ENCODE measurements around the gene WDR47. TPM values are rescaled to one million over a fixed set of nuclear protein-coding genes. Genes with fewer than 3 reads are reported as not detected.
"Not testable (repeated sequence)": the region's sequence is repeated elsewhere in the genome, so short reads cannot be mapped to it uniquely, and the experiment has no call there.

Gene WDR47
- total RNA-seq, 1 donor from 2014 or later, result 17.3 TPM

DNA sequence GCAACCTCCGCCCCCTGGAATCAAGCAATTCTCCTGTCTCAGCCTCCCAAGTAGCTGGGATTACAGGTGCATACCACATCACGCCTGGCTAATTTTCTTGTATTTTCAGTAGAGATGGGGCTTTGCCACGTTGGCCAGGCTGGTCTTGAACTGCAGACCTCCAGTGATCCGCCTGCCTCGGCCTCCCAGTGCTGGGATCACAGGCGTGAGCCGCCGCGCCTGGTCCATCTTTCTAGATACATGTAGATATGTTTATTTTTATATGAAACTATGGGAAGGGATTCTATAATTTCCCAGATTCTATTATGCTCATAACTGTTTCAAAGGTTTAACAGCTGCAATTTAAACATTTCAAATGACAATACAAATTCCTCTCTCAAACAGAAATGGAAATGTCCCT lies 105.7 kb downstream of the WDR47 start:
- TF ChIP-seq, protein P1, sequence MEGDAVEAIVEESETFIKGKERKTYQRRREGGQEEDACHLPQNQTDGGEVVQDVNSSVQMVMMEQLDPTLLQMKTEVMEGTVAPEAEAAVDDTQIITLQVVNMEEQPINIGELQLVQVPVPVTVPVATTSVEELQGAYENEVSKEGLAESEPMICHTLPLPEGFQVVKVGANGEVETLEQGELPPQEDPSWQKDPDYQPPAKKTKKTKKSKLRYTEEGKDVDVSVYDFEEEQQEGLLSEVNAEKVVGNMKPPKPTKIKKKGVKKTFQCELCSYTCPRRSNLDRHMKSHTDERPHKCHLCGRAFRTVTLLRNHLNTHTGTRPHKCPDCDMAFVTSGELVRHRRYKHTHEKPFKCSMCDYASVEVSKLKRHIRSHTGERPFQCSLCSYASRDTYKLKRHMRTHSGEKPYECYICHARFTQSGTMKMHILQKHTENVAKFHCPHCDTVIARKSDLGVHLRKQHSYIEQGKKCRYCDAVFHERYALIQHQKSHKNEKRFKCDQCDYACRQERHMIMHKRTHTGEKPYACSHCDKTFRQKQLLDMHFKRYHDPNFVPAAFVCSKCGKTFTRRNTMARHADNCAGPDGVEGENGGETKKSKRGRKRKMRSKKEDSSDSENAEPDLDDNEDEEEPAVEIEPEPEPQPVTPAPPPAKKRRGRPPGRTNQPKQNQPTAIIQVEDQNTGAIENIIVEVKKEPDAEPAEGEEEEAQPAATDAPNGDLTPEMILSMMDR (IDR thresholded peaks at IDR 0.05), result no peak
- TF ChIP-seq EZH2 (IDR thresholded peaks at IDR 0.05) (no peak), EZH2phosphoT487 (IDR thresholded peaks at IDR 0.05) (no peak)
- Mint-ChIP-seq H3K9me3 (no peaks in the 10 kb centered on the region), H3K27ac (no peak overlapping the region), H3K4me1 (no peaks in the 10 kb centered on the region), H3K4me3 (no peak overlapping the region), H3K36me3 (peaks cover 17% of the 10 kb centered on the region), H3K27me3 (ENCODE audit: insufficient read depth, low read depth) (peaks cover 2% of the 10 kb centered on the region)
- Histone ChIP-seq H3K4me1 (no peaks in the 10 kb centered on the region), H3K27me3 (no peaks in the 10 kb centered on the region), H2AFZ (replicated peaks) (no peak overlapping the region), H3K9ac (no peak overlapping the region), H3K4me3 (no peak overlapping the region), H3K27ac (no peak overlapping the region), H3F3A (ENCODE audit: low read depth) (no peaks in the 10 kb centered on the region), H3K4me2 (no peak overlapping the region), H4K20me1 (ENCODE audit: low read depth) (no peaks in the 10 kb centered on the region), H3K9me3 (ENCODE audit: low read depth) (no peaks in the 10 kb centered on the region), H3K79me2 (ENCODE audit: low read depth) (no peaks in the 10 kb centered on the region), H3K36me3 (peaks cover 8% of the 10 kb centered on the region)
- DNase-seq (ENCODE audit: low spot score), result no peak

DNA sequence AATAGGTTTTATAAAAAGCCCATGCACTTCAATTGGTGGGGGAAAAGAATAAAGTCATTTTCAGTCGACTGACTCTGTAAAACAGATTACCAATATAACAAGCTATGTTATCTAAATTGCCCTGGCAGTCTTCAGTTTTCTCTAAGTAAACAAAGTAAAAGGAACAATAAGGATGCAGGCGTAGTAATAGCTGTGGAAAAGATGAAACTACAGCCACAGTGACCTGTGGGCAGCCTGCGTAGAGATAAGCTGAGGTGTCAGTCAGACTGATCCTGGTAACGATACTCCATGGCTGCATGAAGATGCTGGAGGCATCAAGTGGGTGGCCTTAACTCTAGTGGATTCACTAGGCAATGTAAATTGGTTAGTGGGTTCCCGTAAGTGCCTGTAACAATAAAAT lies 108.0 kb downstream of the WDR47 start:
- Histone ChIP-seq H3K4me1 (no peaks in the 10 kb centered on the region), H3K4me2 (no peak overlapping the region), H3F3A (ENCODE audit: low read depth) (no peaks in the 10 kb centered on the region), H3K27ac (no peak overlapping the region), H2AFZ (replicated peaks) (no peak overlapping the region), H3K9ac (no peak overlapping the region), H3K79me2 (ENCODE audit: low read depth) (no peaks in the 10 kb centered on the region), H3K36me3 (peaks cover 8% of the 10 kb centered on the region), H3K27me3 (no peaks in the 10 kb centered on the region), H4K20me1 (ENCODE audit: low read depth) (no peaks in the 10 kb centered on the region), H3K4me3 (no peak overlapping the region), H3K9me3 (ENCODE audit: low read depth) (no peaks in the 10 kb centered on the region)
- TF ChIP-seq EZH2phosphoT487 (IDR thresholded peaks at IDR 0.05), result no peak
- no peak for TF ChIP-seq EZH2 (IDR thresholded peaks at IDR 0.05)
- TF ChIP-seq, protein P1 (IDR thresholded peaks at IDR 0.05), result no peak
- no peak overlapping the region for H3K4me3 Mint-ChIP-seq
- no peak for DNase-seq (ENCODE audit: low spot score)
- no peaks in the 10 kb centered on the region for H3K4me1 Mint-ChIP-seq
- H3K36me3 Mint-ChIP-seq, result peaks cover 20% of the 10 kb centered on the region
- no peak overlapping the region for H3K27ac Mint-ChIP-seq
- no peaks in the 10 kb centered on the region for H3K9me3 Mint-ChIP-seq
- H3K27me3 Mint-ChIP-seq (ENCODE audit: insufficient read depth, low read depth), result peaks cover 2% of the 10 kb centered on the region

DNA sequence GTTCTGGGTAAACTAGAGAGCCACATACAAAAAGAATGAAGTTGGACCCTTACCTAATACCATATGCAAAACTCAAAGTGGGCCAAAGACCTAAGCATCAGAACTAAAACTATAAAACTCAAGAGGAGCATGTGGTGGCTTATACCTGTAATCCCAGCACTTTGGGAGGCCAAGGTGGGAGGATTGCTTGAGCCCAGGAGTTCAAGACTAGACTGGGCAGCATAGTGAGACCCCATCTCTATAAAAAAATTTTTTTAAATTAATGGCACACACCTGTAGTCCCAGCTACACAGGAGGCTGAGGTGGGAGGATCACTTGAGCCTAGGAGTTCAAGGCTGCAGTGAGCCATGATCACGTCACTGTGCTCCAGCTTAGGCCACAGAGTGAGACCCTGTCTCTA lies 114.3 kb downstream of the WDR47 start:
- H3K27me3 ChIP-seq; H3K9me3 ChIP-seq (ENCODE audit: low read depth); H3K9ac ChIP-seq; H3K4me3 ChIP-seq; H3F3A ChIP-seq (ENCODE audit: low read depth); H3K4me1 ChIP-seq; H3K27ac ChIP-seq; H3K27ac Mint-ChIP-seq; H3K79me2 ChIP-seq (ENCODE audit: low read depth); H3K4me1 Mint-ChIP-seq; H4K20me1 ChIP-seq (ENCODE audit: low read depth); H2AFZ ChIP-seq (replicated peaks); H3K36me3 ChIP-seq; H3K4me3 Mint-ChIP-seq; H3K27me3 Mint-ChIP-seq (ENCODE audit: insufficient read depth, low read depth); DNase-seq (ENCODE audit: low spot score); H3K9me3 Mint-ChIP-seq; H3K4me2 ChIP-seq: not testable (repeated sequence)
- peaks cover 18% of the 10 kb centered on the region for H3K36me3 Mint-ChIP-seq

DNA sequence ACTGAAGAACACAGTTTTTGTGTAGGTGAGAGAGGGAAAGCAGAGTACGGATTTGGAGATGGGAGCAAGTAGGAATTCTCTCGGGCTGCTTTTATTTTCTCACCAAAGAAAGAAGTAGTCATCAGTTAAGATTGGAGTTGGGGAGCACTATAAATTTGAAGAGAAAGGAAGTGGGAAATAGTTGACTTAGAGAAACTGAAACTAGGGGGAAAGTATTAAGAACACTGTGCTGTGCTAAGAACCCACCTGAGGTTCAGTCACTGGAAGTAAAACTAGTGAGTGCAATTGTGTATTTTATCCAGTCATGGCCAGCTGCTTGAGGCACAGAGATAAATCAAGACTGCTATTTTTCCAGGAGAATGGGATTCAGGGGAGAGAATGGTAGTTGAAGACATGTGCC lies 116.0 kb downstream of the WDR47 start:
- no peak overlapping the region for H3K4me2 ChIP-seq
- H3K9ac ChIP-seq, result no peak overlapping the region
- Mint-ChIP-seq H3K9me3 (no peaks in the 10 kb centered on the region), H3K36me3 (peaks cover 17% of the 10 kb centered on the region), H3K27me3 (ENCODE audit: insufficient read depth, low read depth) (no peaks in the 10 kb centered on the region), H3K27ac (no peak overlapping the region), H3K4me3 (no peak overlapping the region), H3K4me1 (no peaks in the 10 kb centered on the region)
- H3K79me2 ChIP-seq (ENCODE audit: low read depth), result no peaks in the 10 kb centered on the region
- H3K36me3 ChIP-seq, result peaks cover 7% of the 10 kb centered on the region
- no peak overlapping the region for H2AFZ ChIP-seq (replicated peaks)
- no peak overlapping the region for H3K27ac ChIP-seq
- no peak overlapping the region for H3K4me3 ChIP-seq
- H4K20me1 ChIP-seq (ENCODE audit: low read depth), result no peaks in the 10 kb centered on the region
- H3F3A ChIP-seq (ENCODE audit: low read depth), result no peaks in the 10 kb centered on the region
- no peaks in the 10 kb centered on the region for H3K4me1 ChIP-seq
- no peaks in the 10 kb centered on the region for H3K9me3 ChIP-seq (ENCODE audit: low read depth)
- DNase-seq (ENCODE audit: low spot score), result no peak
- TF ChIP-seq, protein P1 (IDR thresholded peaks at IDR 0.05), result no peak
- TF ChIP-seq EZH2 (IDR thresholded peaks at IDR 0.05) (no peak), EZH2phosphoT487 (IDR thresholded peaks at IDR 0.05) (no peak)
- H3K27me3 ChIP-seq, result no peaks in the 10 kb centered on the region

Small RNA genes within 50 kb of the gene (small RNA-seq; reads per million reads assigned to genes)
- gene BX679664.1, result not detected
- not detected for gene BX679664.2

Other genes starting within 250 kb of the WDR47 start
- gene AKNAD1, start 185.0 kb downstream of the WDR47 start, total RNA-seq (ENCODE audit: low replicate concordance), result not detected in 2 replicates
- 25.7 and 35.4 TPM in 2 replicates for gene GPSM2, start 165.1 kb downstream of the WDR47 start, total RNA-seq (ENCODE audit: low replicate concordance)
- 19.8 and 23.3 TPM in 2 replicates for gene CLCC1, start 78.6 kb downstream of the WDR47 start, total RNA-seq (ENCODE audit: low replicate concordance)
- 26.9 and 48.4 TPM in 2 replicates for gene TAF13, start 33.9 kb upstream of the WDR47 start, total RNA-seq (ENCODE audit: low replicate concordance)
- 18.5 and 22.1 TPM in 2 replicates for gene TMEM167B, start 48.7 kb upstream of the WDR47 start, total RNA-seq (ENCODE audit: low replicate concordance)
- 1.5 and 2.0 TPM in 2 replicates for gene ELAPOR1, start 72.0 kb upstream of the WDR47 start, total RNA-seq (ENCODE audit: low replicate concordance)
- gene SARS1, start 171.8 kb upstream of the WDR47 start, total RNA-seq (ENCODE audit: low replicate concordance), result 118 and 128 TPM in 2 replicates
- gene CELSR2, start 207.4 kb upstream of the WDR47 start, total RNA-seq (ENCODE audit: low replicate concordance), result 11.1 and 26.5 TPM in 2 replicates
- gene PSRC1, start 241.0 kb upstream of the WDR47 start, total RNA-seq (ENCODE audit: low replicate concordance), result 78.1 and 134 TPM in 2 replicates

Data from neural progenitor cell (in vitro differentiated cells).